Lower leg skin (tissue), 4 donors: ENCODE measurements around the gene RAX2. TPM values are rescaled to one million over a fixed set of nuclear protein-coding genes. Genes with fewer than 3 reads are reported as not detected.

Source experiments
- DNase-seq, 2 donors: peaks; one replicate each; pipeline ENCODE4 v3.0.0-alpha.2; 2019; ENCODE audit warnings: low spot score in 2 of 2
- H3K4me3 ChIP-seq: fragments of 200-600 bp; sonication (generic); 2 replicates; pipeline ENCODE4 v1.5.1; 2017; ENCODE audit warnings: mild to moderate bottlenecking, low read depth; ENCODE audit not compliant: poor library complexity, severe bottlenecking
- POLR2A ChIP-seq, 2 donors: fragments of 450-650 bp; IDR thresholded peaks; one replicate each; pipeline ENCODE4 v1.6.1; 2016 to 2017; ENCODE audit warnings: antibody characterized with exemption in 2 of 2, mild to moderate bottlenecking in 1 of 2, moderate library complexity in 1 of 2
- WGBS, 2 donors: methylation state at CpG; one replicate each; pipeline ENCODE4 v1.1.5; 2018; 5-methylcytosine and 5-hydroxymethylcytosine counted together
- intact Hi-C: fragments of 100-400 bp; cut with DNase I; formaldehyde crosslinking; loops from one replicate; pipeline ENCODE4 v1.15.0; 2023; ENCODE audit warnings: low total_unique reads
- total RNA-seq, 4 donors: library from RNA; depleted of rRNA; stranded (reverse); fragments of >200 nt; gene quantifications; one replicate each; pipeline ENCODE4 v1.1.0, GENCODE V29; 2016
- TF ChIP-seq, protein P1 (sequence below), 3 donors: fragments of 450-650 bp; IDR thresholded peaks; one replicate each; pipeline ENCODE4 v1.5.1; 2016; ENCODE audit warnings: antibody characterized with exemption in 3 of 3, mild to moderate bottlenecking in 3 of 3, moderate library complexity in 2 of 3

RAX2 gene
- total RNA-seq, 4 donors from 2014 or later, result not detected

DNA sequence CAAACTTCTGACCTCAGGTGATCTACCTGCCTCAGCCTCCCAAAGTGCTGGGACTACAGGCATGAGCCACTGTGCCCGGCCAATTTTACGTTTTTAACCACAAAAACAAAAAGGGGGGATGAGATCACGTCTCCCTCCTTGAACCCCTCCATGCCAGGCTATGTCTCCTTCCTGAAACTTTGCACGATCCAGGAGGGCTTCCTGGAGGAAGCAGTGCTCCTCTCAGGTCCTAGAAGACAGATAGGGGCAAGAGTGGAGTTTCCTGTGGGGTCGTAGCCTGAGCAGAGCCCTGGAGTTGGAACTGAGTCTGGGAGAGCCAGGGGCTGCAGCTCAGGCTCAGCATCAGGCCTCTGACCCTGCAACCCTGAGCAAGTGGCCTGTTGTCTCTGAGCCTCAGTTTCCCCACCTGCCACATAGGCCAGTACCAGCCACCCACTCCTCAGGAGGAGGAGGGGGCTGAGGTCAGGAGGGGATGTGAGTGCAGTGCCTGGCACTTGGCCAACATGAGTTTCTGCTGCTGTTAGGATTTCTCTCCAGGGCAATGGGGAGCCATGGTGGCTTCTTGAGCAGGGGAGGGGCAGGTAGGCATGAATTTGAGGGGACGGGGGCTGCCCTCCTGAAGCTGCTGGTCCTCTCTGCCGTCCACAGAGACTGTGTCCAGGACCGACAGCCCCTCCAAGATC, 26.5 kb downstream of the RAX2 start:
- H3K4me3 ChIP-seq, result no peak overlapping the region
- 56 to 69% methylated on average over 8 of the region's 8 CpGs for WGBS, 2 donors
- intact Hi-C loops, result no loop called here
- TF ChIP-seq, protein P1, sequence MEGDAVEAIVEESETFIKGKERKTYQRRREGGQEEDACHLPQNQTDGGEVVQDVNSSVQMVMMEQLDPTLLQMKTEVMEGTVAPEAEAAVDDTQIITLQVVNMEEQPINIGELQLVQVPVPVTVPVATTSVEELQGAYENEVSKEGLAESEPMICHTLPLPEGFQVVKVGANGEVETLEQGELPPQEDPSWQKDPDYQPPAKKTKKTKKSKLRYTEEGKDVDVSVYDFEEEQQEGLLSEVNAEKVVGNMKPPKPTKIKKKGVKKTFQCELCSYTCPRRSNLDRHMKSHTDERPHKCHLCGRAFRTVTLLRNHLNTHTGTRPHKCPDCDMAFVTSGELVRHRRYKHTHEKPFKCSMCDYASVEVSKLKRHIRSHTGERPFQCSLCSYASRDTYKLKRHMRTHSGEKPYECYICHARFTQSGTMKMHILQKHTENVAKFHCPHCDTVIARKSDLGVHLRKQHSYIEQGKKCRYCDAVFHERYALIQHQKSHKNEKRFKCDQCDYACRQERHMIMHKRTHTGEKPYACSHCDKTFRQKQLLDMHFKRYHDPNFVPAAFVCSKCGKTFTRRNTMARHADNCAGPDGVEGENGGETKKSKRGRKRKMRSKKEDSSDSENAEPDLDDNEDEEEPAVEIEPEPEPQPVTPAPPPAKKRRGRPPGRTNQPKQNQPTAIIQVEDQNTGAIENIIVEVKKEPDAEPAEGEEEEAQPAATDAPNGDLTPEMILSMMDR (IDR thresholded peaks at IDR 0.05), result no peak
- no peak for TF ChIP-seq POLR2A (IDR thresholded peaks at IDR 0.05)
- no peak for DNase-seq

DNA sequence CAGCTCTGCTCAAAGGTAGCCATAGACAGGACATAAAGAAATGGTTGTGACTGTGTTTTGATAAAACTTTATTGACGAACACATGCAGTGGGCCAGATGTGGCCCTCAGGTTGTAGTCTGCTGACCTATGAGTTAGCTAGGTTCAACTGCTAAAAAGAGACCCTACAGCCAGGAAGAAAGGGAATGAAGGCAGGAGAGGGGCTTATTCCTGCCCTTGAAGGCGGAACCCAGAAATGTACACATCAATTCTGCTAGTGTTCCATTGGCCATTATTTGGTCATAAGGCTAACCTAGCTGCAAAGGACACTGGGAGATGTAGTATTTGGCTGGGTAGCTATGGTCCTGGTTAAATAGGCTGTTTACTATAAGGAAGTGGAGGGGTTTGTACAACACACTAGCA, 28.5 kb downstream of the RAX2 start:
- H3K4me3 ChIP-seq, result no peak overlapping the region
- TF ChIP-seq POLR2A (IDR thresholded peaks at IDR 0.05), result no peak
- TF ChIP-seq, protein P1 (IDR thresholded peaks at IDR 0.05), result no peak
- 94 to 97% methylated on average over 2 of the region's 2 CpGs for WGBS, 2 donors

DNA sequence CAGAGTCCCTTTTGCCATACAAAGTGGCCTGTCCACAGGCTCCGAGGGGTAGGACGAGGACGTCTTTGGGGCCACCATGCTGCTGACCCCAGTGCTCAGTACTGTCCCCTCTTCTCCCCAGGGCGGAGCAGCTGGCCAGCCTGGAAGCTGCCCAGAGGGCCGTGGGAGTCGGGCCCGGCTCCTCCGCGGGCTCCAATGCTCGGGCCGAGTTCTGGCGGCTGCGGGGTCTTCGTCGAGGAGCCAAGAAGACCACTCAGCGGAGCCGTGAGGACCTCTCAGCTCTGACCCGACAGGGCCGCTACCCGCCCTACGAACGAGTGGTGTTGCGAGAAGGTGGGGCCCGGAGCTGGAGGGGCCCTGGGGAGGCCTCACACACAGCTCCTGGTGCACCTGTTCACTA, 31.6 kb downstream of the RAX2 start:
- WGBS, 2 donors, result 94 to 97% methylated on average over 16 to 20 of the region's 24 CpGs
- intact Hi-C loops, result no loop called here
- no peak overlapping the region for H3K4me3 ChIP-seq
- no peak for TF ChIP-seq POLR2A (IDR thresholded peaks at IDR 0.05)
- TF ChIP-seq, protein P1 (IDR thresholded peaks at IDR 0.05), result no peak
- DNase-seq, result no peak

More for the DNA sequence above, 28.5 kb downstream of the RAX2 start:
- DNase-seq, result no peak
- intact Hi-C loops, result no loop called here

DNA sequence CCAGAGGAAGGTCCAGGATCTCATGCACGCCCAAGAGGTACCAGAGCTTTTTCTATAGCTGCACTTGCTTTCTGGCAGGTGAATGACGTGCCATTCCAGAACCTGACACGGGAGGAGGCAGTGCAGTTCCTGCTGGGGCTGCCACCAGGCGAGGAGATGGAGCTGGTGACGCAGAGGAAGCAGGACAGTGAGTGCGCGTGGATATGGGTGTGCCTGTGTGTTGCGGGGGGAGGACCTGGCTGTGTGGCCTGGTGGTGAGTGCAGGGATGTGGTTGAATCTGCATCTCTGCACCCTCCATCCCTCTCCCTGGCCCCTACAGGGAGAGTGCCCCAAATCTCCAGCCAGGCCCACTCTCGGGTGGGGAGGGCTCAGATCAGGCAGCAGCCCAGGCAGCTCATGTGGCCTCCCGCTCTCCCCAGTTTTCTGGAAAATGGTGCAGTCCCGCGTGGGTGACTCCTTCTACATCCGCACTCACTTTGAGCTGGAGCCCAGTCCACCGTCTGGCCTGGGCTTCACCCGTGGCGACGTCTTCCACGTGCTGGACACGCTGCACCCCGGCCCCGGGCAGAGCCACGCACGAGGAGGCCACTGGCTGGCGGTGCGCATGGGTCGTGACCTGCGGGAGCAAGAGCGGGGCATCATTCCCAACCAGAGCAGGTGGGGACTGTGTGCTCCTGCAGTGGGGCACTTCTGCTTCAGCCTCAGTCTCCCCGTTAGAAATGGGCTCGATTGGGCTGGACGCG, 33.4 kb downstream of the RAX2 start:
- TF ChIP-seq, protein P1 (IDR thresholded peaks at IDR 0.05), result no peak
- no peak for TF ChIP-seq POLR2A (IDR thresholded peaks at IDR 0.05)
- WGBS, 2 donors, result 84 to 85% methylated on average over 32 of the region's 32 CpGs
- intact Hi-C loops, result no loop called here
- no peak for DNase-seq
- no peak overlapping the region for H3K4me3 ChIP-seq

DNA sequence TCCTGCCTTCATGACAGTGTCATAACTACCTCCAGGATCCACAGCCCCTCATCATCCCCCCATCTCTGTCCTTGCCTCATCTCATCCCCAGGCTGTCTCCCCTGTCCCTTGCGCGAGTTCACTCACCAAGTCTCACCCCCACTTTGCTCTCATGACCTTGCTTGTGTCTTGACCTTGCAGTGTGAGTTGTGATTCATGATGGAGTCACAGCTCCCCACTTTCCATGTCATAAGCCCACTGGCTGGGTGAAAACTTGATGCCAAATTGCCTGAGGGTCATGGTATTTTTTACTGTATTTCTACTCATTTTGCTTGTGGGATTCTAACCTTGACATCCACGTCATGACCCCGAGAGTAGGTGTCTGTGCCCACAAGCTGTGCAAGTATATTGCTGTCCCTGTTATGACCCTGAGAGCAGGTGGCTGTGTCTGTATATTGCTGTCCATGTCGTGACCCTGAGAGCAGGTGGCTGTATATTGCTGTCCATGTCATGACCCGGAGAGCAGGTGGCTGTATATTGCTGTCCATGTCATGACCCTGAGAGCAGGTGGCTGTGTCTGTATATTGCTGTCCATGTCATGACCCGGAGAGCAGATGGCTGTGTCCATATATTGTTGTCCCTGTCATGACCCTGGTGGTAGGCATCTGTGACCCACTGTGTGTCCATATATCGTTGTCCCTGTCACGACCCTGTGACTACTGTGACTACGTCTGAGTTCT, 34.4 kb downstream of the RAX2 start:
- no peak for DNase-seq
- intact Hi-C loops, result no loop called here
- H3K4me3 ChIP-seq, result no peak overlapping the region
- 87 to 90% methylated on average over 10 of the region's 10 CpGs for whole genome bisulfite sequencing, 2 donors
- TF ChIP-seq POLR2A (IDR thresholded peaks at IDR 0.05), result no peak
- TF ChIP-seq, protein P1 (IDR thresholded peaks at IDR 0.05), result no peak
